Esophagus (tissue), 2 donors: ENCODE data around the gene DOCK4. TPM values are rescaled to one million over a fixed set of nuclear protein-coding genes. Genes with fewer than 3 reads are reported as not detected.

Source experiments
- H3K27ac ChIP-seq, 2 donors: one replicate each; pipeline ENCODE4 v1.5.1; 2013; ENCODE audit warnings: low read depth in 2 of 2, mild to moderate bottlenecking in 2 of 2, inconsistent platforms in 1 of 2, low read length in 1 of 2, moderate library complexity in 1 of 2
- H3K27me3 ChIP-seq, 2 donors: one replicate each; pipeline ENCODE4 v1.6.1; 2013; ENCODE audit warnings: low read length in 2 of 2, control low read depth in 1 of 2, mild to moderate bottlenecking in 1 of 2; ENCODE audit not compliant: insufficient read depth in 2 of 2, control insufficient read depth in 1 of 2
- H3K36me3 ChIP-seq, 2 donors: one replicate each; pipeline ENCODE4 v1.6.1; 2013; ENCODE audit warnings: low read length in 1 of 2; ENCODE audit not compliant: control insufficient read depth in 2 of 2, insufficient read depth in 2 of 2
- H3K4me1 ChIP-seq, 2 donors: one replicate each; pipeline ENCODE4 v1.6.1; 2013; ENCODE audit warnings: low read length in 1 of 2; ENCODE audit not compliant: control insufficient read depth in 2 of 2, insufficient read depth in 2 of 2
- H3K4me3 ChIP-seq, 2 donors: one replicate each; pipeline ENCODE4 v1.5.1; 2013; ENCODE audit warnings: low read length in 2 of 2, mild to moderate bottlenecking in 2 of 2, low read depth in 1 of 2, moderate library complexity in 1 of 2
- H3K9me3 ChIP-seq, 2 donors: one replicate each; pipeline ENCODE4 v1.6.1; 2013; ENCODE audit warnings: mild to moderate bottlenecking in 2 of 2, low read depth in 1 of 2, low read length in 1 of 2, moderate library complexity in 1 of 2; ENCODE audit not compliant: control insufficient read depth in 2 of 2, insufficient read depth in 1 of 2
- WGBS, 2 donors: extraction: QIAGEN DNeasy Blood & Tissue Kit; methylation state at CpG; one replicate each; pipeline ENCODE4 v1.1.7; 2013; 5-methylcytosine and 5-hydroxymethylcytosine counted together
- polyA plus RNA-seq, 2 donors: library from polyadenylated mRNA; stranded (reverse); fragments of 200-250 nt; gene quantifications; one replicate each; pipeline ENCODE4 v1.2.3, GENCODE V29; 2013
- donor health status: healthy with polysubstance abuse.
- donor health status: Bipolar disorder and iron deficiency.

Gene DOCK4
- polyA plus RNA-seq, 2 donors = 1.8 to 2.9 TPM

DNA sequence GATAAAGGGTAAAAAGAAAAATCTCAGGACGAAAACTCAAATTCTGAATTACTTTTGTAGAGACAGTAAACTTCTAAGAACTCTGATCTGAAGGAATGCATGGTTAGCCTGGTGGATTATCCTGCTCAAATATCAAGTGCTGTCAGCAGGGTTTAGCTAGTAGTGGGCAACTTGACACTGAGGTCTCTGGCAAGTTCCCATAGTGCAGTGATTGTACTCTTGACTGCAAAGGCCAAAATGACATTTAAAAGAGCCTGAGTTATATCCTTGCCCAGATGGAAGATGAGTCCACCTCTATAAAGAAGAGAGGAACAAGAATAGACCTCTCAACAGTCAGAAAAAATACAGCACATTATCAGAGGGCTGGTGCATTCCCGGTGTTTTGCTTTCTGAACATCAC, 339.4 kb downstream of the DOCK4 start:
- no peaks in the 10 kb centered on the region for H3K27me3 ChIP-seq
- H3K27ac ChIP-seq = no peak overlapping the region
- H3K9me3 ChIP-seq = no peaks in the 10 kb centered on the region
- 92 to 95% methylated on average over 2 of the region's 2 CpGs for WGBS, 2 donors
- no peak overlapping the region for H3K4me3 ChIP-seq
- H3K4me1 ChIP-seq = no peaks in the 10 kb centered on the region
- no peaks in the 10 kb centered on the region for H3K36me3 ChIP-seq

DNA sequence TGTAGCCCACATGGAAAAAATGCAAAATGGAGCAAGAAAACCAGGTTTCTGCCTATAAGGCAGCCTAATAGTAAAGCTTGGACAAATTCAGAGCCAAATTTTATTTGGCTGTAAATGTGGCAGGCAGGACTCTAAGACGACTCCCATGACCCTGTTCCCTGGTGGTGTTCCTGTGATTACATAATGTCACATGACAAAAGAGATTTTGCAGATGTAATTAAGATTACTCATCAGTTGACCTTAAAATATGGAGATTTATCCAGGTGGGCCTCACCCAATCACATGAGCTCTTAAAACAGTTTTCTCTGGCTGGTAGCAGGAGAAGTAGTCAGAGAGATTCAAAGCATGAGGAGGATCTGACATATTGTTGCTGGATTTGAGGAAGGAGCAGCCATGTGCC, 340.8 kb downstream of the DOCK4 start:
- no peaks in the 10 kb centered on the region for H3K27me3 ChIP-seq
- WGBS, 2 donors = 44 to 48% methylated on average over 1 of the region's 1 CpG
- no peak overlapping the region for H3K27ac ChIP-seq
- H3K4me1 ChIP-seq = no peaks in the 10 kb centered on the region
- no peaks in the 10 kb centered on the region for H3K36me3 ChIP-seq
- H3K4me3 ChIP-seq = no peak overlapping the region
- H3K9me3 ChIP-seq = no peaks in the 10 kb centered on the region

DNA sequence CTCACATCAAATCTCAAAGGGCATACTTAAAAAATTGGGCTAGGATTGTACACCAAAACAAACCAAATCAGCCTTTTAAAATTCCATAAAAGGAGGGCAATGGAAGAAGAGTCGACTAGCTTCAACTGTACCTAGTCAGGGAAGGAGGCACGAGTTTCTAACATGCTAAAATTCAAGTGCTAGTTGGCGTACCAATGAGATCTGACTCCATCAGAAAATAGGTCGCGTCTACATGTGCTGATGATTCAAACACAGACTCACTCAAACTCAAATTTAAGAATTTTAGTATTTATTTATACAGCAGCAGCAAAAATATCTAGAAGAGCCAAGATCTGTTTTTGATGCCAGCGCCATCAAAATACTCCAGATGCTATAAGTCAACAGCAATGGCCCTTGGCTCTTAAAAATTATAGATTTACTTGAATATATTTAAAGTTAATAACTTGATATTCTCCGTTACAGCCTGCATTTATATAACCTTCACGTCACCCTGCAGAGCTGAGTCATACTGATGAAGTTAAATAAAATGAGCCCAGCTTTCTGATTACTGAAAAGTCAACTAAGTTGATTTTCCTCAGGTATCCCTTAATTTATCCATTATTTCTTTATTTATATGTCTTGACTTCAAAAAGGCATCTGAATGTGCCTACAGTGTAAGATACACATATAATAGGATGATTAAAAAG, 341.8 kb downstream of the DOCK4 start:
- Histone ChIP-seq H3K9me3 (no peaks in the 10 kb centered on the region), H3K27me3 (no peaks in the 10 kb centered on the region), H3K36me3 (no peaks in the 10 kb centered on the region), H3K4me1 (no peaks in the 10 kb centered on the region), H3K27ac (no peak overlapping the region), H3K4me3 (no peak overlapping the region)
- 82 to 83% methylated on average over 8 of the region's 8 CpGs for WGBS, 2 donors

DNA sequence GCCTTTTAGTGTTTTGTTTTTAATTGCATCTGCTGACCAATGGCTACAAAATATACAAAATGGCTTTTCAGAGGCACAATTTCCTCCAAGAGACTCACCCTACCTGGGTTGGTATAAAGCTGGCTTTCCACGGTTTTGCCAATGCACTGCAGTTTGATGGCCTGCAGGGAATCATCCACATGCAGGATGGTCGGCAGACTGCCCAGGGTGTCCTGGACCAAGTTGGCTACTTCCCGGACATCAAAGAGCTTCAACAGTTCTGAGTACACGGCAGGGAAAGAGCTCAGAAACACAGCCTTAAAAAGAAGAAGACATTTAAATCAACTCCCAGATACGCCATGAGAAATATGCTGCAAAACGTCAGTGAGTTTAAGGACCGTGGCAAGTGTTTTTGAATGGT, 342.9 kb downstream of the DOCK4 start:
- no peaks in the 10 kb centered on the region for H3K4me1 ChIP-seq
- no peaks in the 10 kb centered on the region for H3K36me3 ChIP-seq
- no peaks in the 10 kb centered on the region for H3K27me3 ChIP-seq
- no peak overlapping the region for H3K27ac ChIP-seq
- 77 to 86% methylated on average over 7 of the region's 7 CpGs for WGBS, 2 donors
- no peaks in the 10 kb centered on the region for H3K9me3 ChIP-seq
- no peak overlapping the region for H3K4me3 ChIP-seq

DNA sequence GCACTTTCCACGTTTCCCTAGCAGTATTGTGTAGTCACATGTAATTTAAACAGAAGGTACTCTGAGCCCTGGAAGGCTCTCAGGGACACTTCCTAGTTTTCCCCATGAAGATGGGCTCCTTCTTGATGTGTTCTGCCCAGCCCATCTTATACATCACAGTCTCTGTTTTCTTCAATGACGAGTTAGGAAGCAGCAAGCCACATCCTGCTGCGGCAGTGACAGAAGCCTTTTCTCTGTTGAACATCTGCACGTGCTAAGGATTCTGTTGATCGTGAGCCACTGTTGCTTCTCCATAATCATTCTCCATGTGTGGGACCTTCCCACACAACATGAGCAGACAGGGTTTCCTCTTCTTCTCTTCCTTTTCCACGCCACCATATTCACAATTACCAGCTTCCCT, 346.0 kb downstream of the DOCK4 start:
- H3K4me1 ChIP-seq = no peaks in the 10 kb centered on the region
- 85% methylated on average over 6 of the region's 6 CpGs for WGBS, 2 donors
- H3K27me3 ChIP-seq = no peaks in the 10 kb centered on the region
- no peak overlapping the region for H3K4me3 ChIP-seq
- H3K27ac ChIP-seq = no peak overlapping the region
- H3K36me3 ChIP-seq = no peaks in the 10 kb centered on the region
- no peaks in the 10 kb centered on the region for H3K9me3 ChIP-seq

DNA sequence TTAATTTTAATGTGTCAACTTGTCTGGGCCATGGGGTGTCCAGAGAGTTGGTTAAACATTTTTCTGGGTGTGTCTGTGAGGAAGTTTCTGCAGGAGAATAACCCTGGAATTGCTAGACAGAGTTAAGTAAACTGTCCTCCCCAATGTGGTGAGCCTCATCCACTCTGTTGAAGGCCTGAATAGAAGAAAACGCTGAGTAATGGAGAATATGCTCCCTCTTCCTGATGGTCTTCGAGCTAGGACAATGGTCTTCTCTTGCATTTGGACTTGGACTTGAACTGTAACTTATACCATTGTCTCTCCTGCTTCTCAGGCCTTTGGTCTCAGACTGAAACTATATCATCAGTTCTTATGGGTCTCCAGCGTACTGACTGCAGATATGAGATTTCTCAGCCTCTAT, 347.9 kb downstream of the DOCK4 start:
- Histone ChIP-seq H3K9me3 (no peaks in the 10 kb centered on the region), H3K4me3 (no peak overlapping the region), H3K27ac (no peak overlapping the region), H3K27me3 (no peaks in the 10 kb centered on the region), H3K36me3 (no peaks in the 10 kb centered on the region), H3K4me1 (no peaks in the 10 kb centered on the region)
- 87 to 91% methylated on average over 3 of the region's 3 CpGs for WGBS, 2 donors

DNA sequence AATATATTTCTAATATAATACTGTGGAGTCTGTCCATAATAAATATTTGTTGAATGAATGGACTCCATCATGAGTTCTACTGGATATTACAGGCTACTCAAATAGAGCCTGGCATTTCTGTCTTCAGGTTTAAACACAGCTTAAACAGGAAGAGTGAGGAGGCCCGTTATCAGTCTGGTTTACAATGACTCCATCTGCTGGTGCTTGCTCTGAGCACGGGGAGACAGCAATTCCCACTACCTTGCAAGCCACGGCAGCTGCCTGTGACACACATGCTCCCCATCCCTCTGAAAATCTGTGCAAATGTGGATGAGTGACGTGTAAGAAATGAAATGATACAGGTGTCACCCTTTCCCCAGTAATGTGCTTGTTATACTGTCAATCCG, 350.4 kb downstream of the DOCK4 start:
- Histone ChIP-seq H3K36me3 (no peaks in the 10 kb centered on the region), H3K27me3 (no peaks in the 10 kb centered on the region), H3K9me3 (no peaks in the 10 kb centered on the region), H3K27ac (no peak overlapping the region), H3K4me3 (no peak overlapping the region), H3K4me1 (peaks cover 0 to 2% of the 10 kb centered on the region in 2 donors)
- 44 to 56% methylated on average over 5 of the region's 5 CpGs for WGBS, 2 donors

DNA sequence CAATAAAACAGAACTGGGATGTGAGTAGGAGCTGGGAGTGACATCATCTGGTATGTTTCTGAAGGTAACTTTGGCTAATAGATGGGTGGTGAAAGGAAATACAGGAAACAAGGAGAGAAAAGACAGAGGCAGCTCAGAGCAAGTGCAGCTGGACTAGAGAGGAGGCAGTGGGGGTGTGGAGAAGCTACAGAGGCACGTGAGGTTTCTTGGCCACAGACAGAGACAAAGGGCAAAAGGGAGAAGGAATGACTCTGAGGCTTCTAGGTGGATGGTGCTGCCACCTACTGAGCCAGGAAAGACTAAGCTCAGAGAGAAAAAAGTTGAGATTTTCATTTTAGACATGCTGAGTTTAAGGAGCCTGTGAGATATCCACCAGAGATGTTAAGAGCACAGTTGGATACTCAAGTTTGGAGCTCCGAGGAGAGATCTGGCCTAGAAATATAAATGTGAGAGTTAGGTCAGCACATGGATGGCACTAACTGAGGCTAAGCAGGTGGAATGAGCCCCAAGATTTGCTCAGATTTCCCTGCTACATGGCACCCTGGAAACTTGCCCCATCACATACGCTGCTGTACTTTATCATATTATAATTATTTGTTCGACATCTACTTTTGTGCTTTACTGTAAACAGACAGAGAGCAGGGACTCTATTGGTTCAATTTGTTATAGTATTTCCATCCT, 350.9 kb downstream of the DOCK4 start:
- H3K4me3 ChIP-seq = no peak overlapping the region
- WGBS, 2 donors = 35 to 59% methylated on average over 4 of the region's 4 CpGs
- no peak overlapping the region for H3K27ac ChIP-seq

DNA sequence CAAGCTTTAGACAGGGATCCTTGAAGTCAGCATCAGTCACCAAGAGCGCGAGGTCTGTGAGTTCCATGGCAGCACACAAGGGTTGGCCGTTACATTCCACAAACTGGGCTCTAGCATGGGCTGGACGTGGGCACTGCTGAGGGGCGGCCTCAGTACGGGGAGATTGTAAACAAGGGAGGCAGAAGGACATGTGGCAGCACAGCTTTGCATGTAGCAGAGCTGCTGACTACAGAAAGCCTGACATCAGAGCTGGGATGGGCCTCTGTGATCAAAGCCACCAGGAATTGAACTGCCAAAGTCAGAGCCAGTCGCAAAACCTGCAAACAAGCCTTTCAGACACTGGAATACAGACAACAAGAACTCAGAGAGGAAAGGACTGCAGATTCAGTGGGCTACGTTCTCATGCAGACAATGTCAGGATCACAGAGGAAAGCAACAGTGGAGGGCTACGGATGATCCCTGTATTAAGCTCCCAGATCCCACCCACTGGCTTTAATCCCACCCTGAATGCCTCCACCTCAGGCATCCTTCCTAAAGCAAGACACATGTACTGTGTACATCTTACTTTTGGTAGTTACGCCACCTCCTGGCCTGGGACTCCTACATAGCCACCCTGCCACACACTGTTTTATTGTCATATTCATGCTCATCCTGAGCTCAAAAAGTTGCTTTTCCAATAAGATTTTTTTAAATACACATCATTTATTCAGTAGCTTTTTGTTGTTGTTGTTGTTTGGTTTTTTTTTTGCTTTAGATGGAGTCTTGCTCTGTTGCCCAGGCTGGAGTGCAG, 352.8 kb downstream of the DOCK4 start:
- H3K4me1 ChIP-seq = peaks cover 0 to 2% of the 10 kb centered on the region in 2 donors
- no peak overlapping the region for H3K4me3 ChIP-seq
- H3K27ac ChIP-seq = no peak overlapping the region
- no peaks in the 10 kb centered on the region for H3K36me3 ChIP-seq
- WGBS, 2 donors = 88 to 94% methylated on average over 10 of the region's 10 CpGs
- H3K27me3 ChIP-seq = no peaks in the 10 kb centered on the region
- H3K9me3 ChIP-seq = peaks cover 0 to 3% of the 10 kb centered on the region in 2 donors

More for the DNA sequence above, 350.9 kb downstream of the DOCK4 start:
- Histone ChIP-seq H3K4me1 (peaks cover 0 to 2% of the 10 kb centered on the region in 2 donors), H3K27me3 (no peaks in the 10 kb centered on the region), H3K36me3 (no peaks in the 10 kb centered on the region), H3K9me3 (peaks cover 0 to under 1% of the 10 kb centered on the region in 2 donors)
